Measurements from ENCODE around the gene GLG1.

GLG1 gene

GRCh38 chr16:74611721-74612120 lies 4.8 kb upstream of the GLG1 start:
- no peak overlapping the region for H3K4me3 ChIP-seq (ENCODE audit: insufficient read depth, low read depth, low read length)
- H3K27ac ChIP-seq (ENCODE audit: insufficient read depth, low read depth, low read length, poor library complexity, severe bottlenecking), result no peak overlapping the region
- H3K9me3 ChIP-seq (ENCODE audit: control insufficient read depth, low read length), result no peaks in the 10 kb centered on the region
- 74 to 93% methylated on average over 1 of the region's 1 CpG for whole genome bisulfite sequencing, 2 experiments
- no peaks in the 10 kb centered on the region for H3K27me3 ChIP-seq (ENCODE audit: control insufficient read depth, insufficient read depth, low read length, poor library complexity, severe bottlenecking)
- peaks cover 8% of the 10 kb centered on the region for H3K4me1 ChIP-seq (ENCODE audit: control insufficient read depth, insufficient read depth, low read length)
- H3K36me3 ChIP-seq (ENCODE audit: control insufficient read depth, insufficient read depth, low read length), result no peaks in the 10 kb centered on the region

GRCh38 chr16:74608944-74609343 lies 2.0 kb upstream of the GLG1 start:
- H3K27me3 ChIP-seq (ENCODE audit: control insufficient read depth, insufficient read depth, low read length, poor library complexity, severe bottlenecking), result no peaks in the 10 kb centered on the region
- peaks cover 19% of the 10 kb centered on the region for H3K4me1 ChIP-seq (ENCODE audit: control insufficient read depth, insufficient read depth, low read length)
- 93 to 94% methylated on average over 6 of the region's 6 CpGs for WGBS, 2 experiments
- no peaks in the 10 kb centered on the region for H3K36me3 ChIP-seq (ENCODE audit: control insufficient read depth, insufficient read depth, low read length)
- no peak overlapping the region for H3K27ac ChIP-seq (ENCODE audit: insufficient read depth, low read depth, low read length, poor library complexity, severe bottlenecking)
- H3K9me3 ChIP-seq (ENCODE audit: control insufficient read depth, low read length), result no peaks in the 10 kb centered on the region
- H3K4me3 ChIP-seq (ENCODE audit: insufficient read depth, low read depth, low read length), result no peak overlapping the region

GRCh38 chr16:74608381-74608780 lies 1.5 kb upstream of the GLG1 start:
- 85 to 89% methylated on average over 6 of the region's 6 CpGs for WGBS, 2 experiments
- peaks cover 19% of the 10 kb centered on the region for H3K4me1 ChIP-seq (ENCODE audit: control insufficient read depth, insufficient read depth, low read length)
- no peak overlapping the region for H3K27ac ChIP-seq (ENCODE audit: insufficient read depth, low read depth, low read length, poor library complexity, severe bottlenecking)
- no peaks in the 10 kb centered on the region for H3K9me3 ChIP-seq (ENCODE audit: control insufficient read depth, low read length)
- no peaks in the 10 kb centered on the region for H3K27me3 ChIP-seq (ENCODE audit: control insufficient read depth, insufficient read depth, low read length, poor library complexity, severe bottlenecking)
- no peaks in the 10 kb centered on the region for H3K36me3 ChIP-seq (ENCODE audit: control insufficient read depth, insufficient read depth, low read length)
- no peak overlapping the region for H3K4me3 ChIP-seq (ENCODE audit: insufficient read depth, low read depth, low read length)

GRCh38 chr16:74607962-74608356 lies 1.0 kb upstream of the GLG1 start:
- Histone ChIP-seq H3K27ac (ENCODE audit: insufficient read depth, low read depth, low read length, poor library complexity, severe bottlenecking) (no peak overlapping the region), H3K4me1 (ENCODE audit: control insufficient read depth, insufficient read depth, low read length) (peaks cover 19% of the 10 kb centered on the region), H3K4me3 (ENCODE audit: insufficient read depth, low read depth, low read length) (no peak overlapping the region), H3K36me3 (ENCODE audit: control insufficient read depth, insufficient read depth, low read length) (no peaks in the 10 kb centered on the region), H3K27me3 (ENCODE audit: control insufficient read depth, insufficient read depth, low read length, poor library complexity, severe bottlenecking) (no peaks in the 10 kb centered on the region), H3K9me3 (ENCODE audit: control insufficient read depth, low read length) (no peaks in the 10 kb centered on the region)
- WGBS, 2 experiments, result 56% methylated on average over 6 of the region's 6 CpGs

GRCh38 chr16:74607310-74607961 lies 522 bp upstream of the GLG1 start:
- Histone ChIP-seq H3K27me3 (ENCODE audit: control insufficient read depth, insufficient read depth, low read length, poor library complexity, severe bottlenecking) (no peaks in the 10 kb centered on the region), H3K9me3 (ENCODE audit: control insufficient read depth, low read length) (no peaks in the 10 kb centered on the region), H3K36me3 (ENCODE audit: control insufficient read depth, insufficient read depth, low read length) (no peaks in the 10 kb centered on the region), H3K27ac (ENCODE audit: insufficient read depth, low read depth, low read length, poor library complexity, severe bottlenecking) (peak overlapping the region; percentile 95), H3K4me1 (ENCODE audit: control insufficient read depth, insufficient read depth, low read length) (peaks cover 19% of the 10 kb centered on the region), H3K4me3 (ENCODE audit: insufficient read depth, low read depth, low read length) (peak overlapping the region; percentile 71)
- WGBS, 2 experiments, result 22 to 23% methylated on average over 14 of the region's 14 CpGs

- Histone ChIP-seq H3K4me1 (ENCODE audit: control insufficient read depth, insufficient read depth, low read length) (peaks cover 19% of the 10 kb centered on the region), H3K27ac (ENCODE audit: insufficient read depth, low read depth, low read length, poor library complexity, severe bottlenecking) (peak overlapping the region; percentile 95), H3K36me3 (ENCODE audit: control insufficient read depth, insufficient read depth, low read length) (no peaks in the 10 kb centered on the region), H3K27me3 (ENCODE audit: control insufficient read depth, insufficient read depth, low read length, poor library complexity, severe bottlenecking) (no peaks in the 10 kb centered on the region), H3K4me3 (ENCODE audit: insufficient read depth, low read depth, low read length) (peak overlapping the region; percentile 71), H3K9me3 (ENCODE audit: control insufficient read depth, low read length) (no peaks in the 10 kb centered on the region)
- 5 to 6% methylated on average over 17 of the region's 17 CpGs for WGBS, 2 experiments
Observed at GRCh38 chr16:74605746-74606520, 981 bp downstream of the GLG1 start.

- peak overlapping the region; percentile 71 for H3K4me3 ChIP-seq (ENCODE audit: insufficient read depth, low read depth, low read length)
- no peaks in the 10 kb centered on the region for H3K36me3 ChIP-seq (ENCODE audit: control insufficient read depth, insufficient read depth, low read length)
- H3K9me3 ChIP-seq (ENCODE audit: control insufficient read depth, low read length), result no peaks in the 10 kb centered on the region
- no peaks in the 10 kb centered on the region for H3K27me3 ChIP-seq (ENCODE audit: control insufficient read depth, insufficient read depth, low read length, poor library complexity, severe bottlenecking)
- WGBS, 2 experiments, result 61 to 67% methylated on average over 6 of the region's 6 CpGs
- no peak overlapping the region for H3K27ac ChIP-seq (ENCODE audit: insufficient read depth, low read depth, low read length, poor library complexity, severe bottlenecking)
- peaks cover 19% of the 10 kb centered on the region for H3K4me1 ChIP-seq (ENCODE audit: control insufficient read depth, insufficient read depth, low read length)
Observed at GRCh38 chr16:74605332-74605731, 1.6 kb downstream of the GLG1 start.

GRCh38 chr16:74603848-74604247 lies 3.1 kb downstream of the GLG1 start:
- no peak overlapping the region for H3K4me3 ChIP-seq (ENCODE audit: insufficient read depth, low read depth, low read length)
- no peak overlapping the region for H3K27ac ChIP-seq (ENCODE audit: insufficient read depth, low read depth, low read length, poor library complexity, severe bottlenecking)

GRCh38 chr16:74601126-74601871 lies 5.6 kb downstream of the GLG1 start:
- no peak overlapping the region for H3K4me3 ChIP-seq (ENCODE audit: insufficient read depth, low read depth, low read length)

More at GRCh38 chr16:74603848-74604247, 3.1 kb downstream of the GLG1 start:
- 84 to 87% methylated on average over 4 of the region's 4 CpGs for WGBS, 2 experiments
- no peaks in the 10 kb centered on the region for H3K36me3 ChIP-seq (ENCODE audit: control insufficient read depth, insufficient read depth, low read length)
- H3K27me3 ChIP-seq (ENCODE audit: control insufficient read depth, insufficient read depth, low read length, poor library complexity, severe bottlenecking), result no peaks in the 10 kb centered on the region
- H3K4me1 ChIP-seq (ENCODE audit: control insufficient read depth, insufficient read depth, low read length), result peaks cover 19% of the 10 kb centered on the region
- no peaks in the 10 kb centered on the region for H3K9me3 ChIP-seq (ENCODE audit: control insufficient read depth, low read length)

GRCh38 chr16:74596586-74596985 lies 10.3 kb downstream of the GLG1 start:
- Histone ChIP-seq H3K36me3 (ENCODE audit: control insufficient read depth, insufficient read depth, low read length) (no peaks in the 10 kb centered on the region), H3K4me1 (ENCODE audit: control insufficient read depth, insufficient read depth, low read length) (no peaks in the 10 kb centered on the region), H3K27ac (ENCODE audit: insufficient read depth, low read depth, low read length, poor library complexity, severe bottlenecking) (no peak overlapping the region), H3K4me3 (ENCODE audit: insufficient read depth, low read depth, low read length) (no peak overlapping the region), H3K9me3 (ENCODE audit: control insufficient read depth, low read length) (no peaks in the 10 kb centered on the region), H3K27me3 (ENCODE audit: control insufficient read depth, insufficient read depth, low read length, poor library complexity, severe bottlenecking) (no peaks in the 10 kb centered on the region)
- WGBS, 2 experiments, result 95 to 98% methylated on average over 2 of the region's 2 CpGs

More at GRCh38 chr16:74601126-74601871, 5.6 kb downstream of the GLG1 start:
- Histone ChIP-seq H3K27me3 (ENCODE audit: control insufficient read depth, insufficient read depth, low read length, poor library complexity, severe bottlenecking) (no peaks in the 10 kb centered on the region), H3K36me3 (ENCODE audit: control insufficient read depth, insufficient read depth, low read length) (no peaks in the 10 kb centered on the region), H3K9me3 (ENCODE audit: control insufficient read depth, low read length) (no peaks in the 10 kb centered on the region), H3K4me1 (ENCODE audit: control insufficient read depth, insufficient read depth, low read length) (peaks cover 11% of the 10 kb centered on the region), H3K27ac (ENCODE audit: insufficient read depth, low read depth, low read length, poor library complexity, severe bottlenecking) (no peak overlapping the region)
- WGBS, 2 experiments, result 81 to 83% methylated on average over 9 of the region's 9 CpGs
